Neutrophil (primary cell): Measurements from ENCODE around the gene SULT1C3.

Experiments used
- H3K27ac ChIP-seq: fragments of 200-600 bp; sonication (generic); 2 replicates; pipeline ENCODE4 v1.5.1; 2016; ENCODE audit warnings: mild to moderate bottlenecking, moderate library complexity
- H3K27me3 ChIP-seq: fragments of 200-600 bp; sonication (generic); 2 replicates; pipeline ENCODE4 v1.6.0; 2016; ENCODE audit warnings: mild to moderate bottlenecking
- H3K36me3 ChIP-seq: fragments of 200-600 bp; sonication (generic); 2 replicates; pipeline ENCODE4 v1.5.1; 2017
- H3K4me1 ChIP-seq, 2 experiments: fragments of 200-600 bp in 1 of 2; sonication (generic) in 1 of 2; 1 replicate in 1 of 2; 2 replicates in 1 of 2; pipeline versions ENCODE4 v1.5.1 to v1.6.1; 2013 to 2016; ENCODE audit warnings: low read depth in 1 of 2, low read length in 1 of 2, mild to moderate bottlenecking in 1 of 2, moderate library complexity in 1 of 2; ENCODE audit not compliant: control insufficient read depth in 1 of 2, insufficient read depth in 1 of 2
- H3K4me3 ChIP-seq, 2 experiments: fragments of 200-600 bp in 1 of 2; sonication (generic) in 1 of 2; 1 replicate in 1 of 2; 2 replicates in 1 of 2; pipeline ENCODE4 v1.5.1; 2013 to 2016; ENCODE audit warnings: low read depth in 1 of 2, low read length in 1 of 2, mild to moderate bottlenecking in 1 of 2, moderate library complexity in 1 of 2
- H3K9me3 ChIP-seq: fragments of 200-600 bp; sonication (generic); 2 replicates; pipeline ENCODE4 v1.5.1; 2016
- CTCF ChIP-seq: fragments of 200-600 bp; sonication (generic); IDR thresholded peaks from 2 replicates; pipeline ENCODE4 v1.5.1; 2016; ENCODE audit warnings: antibody characterized with exemption

SULT1C3 gene

DNA sequence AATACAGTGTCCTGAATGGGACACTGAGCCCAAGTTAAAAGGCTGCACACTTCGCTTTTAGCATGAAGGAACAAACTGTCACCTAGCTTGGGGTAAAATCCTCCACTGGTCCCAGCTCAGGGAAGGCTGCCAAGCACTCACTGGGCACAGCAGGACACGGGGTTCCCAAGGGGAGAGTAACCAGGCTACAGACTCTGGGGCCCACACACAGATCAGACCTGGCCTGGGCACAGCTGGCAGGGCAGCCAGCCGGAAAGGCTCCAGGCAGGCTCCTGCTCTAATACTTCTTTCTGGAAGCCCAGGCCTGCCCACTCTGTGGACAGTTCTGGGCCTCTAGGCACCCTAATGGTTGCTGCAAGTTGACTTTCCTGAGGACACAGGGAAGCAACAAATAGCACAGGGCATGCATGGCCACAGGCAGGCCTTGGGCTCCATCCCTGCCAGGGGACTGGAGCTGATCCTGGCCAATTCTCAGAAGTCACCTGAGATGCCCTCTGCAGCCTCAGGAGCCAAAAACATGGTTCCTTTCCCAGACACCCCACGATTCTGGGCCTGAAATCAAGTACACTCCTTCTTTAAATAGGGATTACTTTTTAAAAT is 18.7 kb upstream of the SULT1C3 start:
- Histone ChIP-seq H3K36me3 (no peaks in the 10 kb centered on the region), H3K4me3 (no peak overlapping the region), H3K27ac (no peak overlapping the region), H3K27me3 (no peaks in the 10 kb centered on the region), H3K4me1 (no peaks in the 10 kb centered on the region), H3K9me3 (no peaks in the 10 kb centered on the region)
- TF ChIP-seq CTCF, result no peak

GRCh38 chr2:108222261-108222660 is 17.5 kb upstream of the SULT1C3 start:
- Histone ChIP-seq H3K9me3 (no peaks in the 10 kb centered on the region), H3K27ac (no peak overlapping the region), H3K36me3 (no peaks in the 10 kb centered on the region), H3K4me3 (no peak overlapping the region), H3K27me3 (no peaks in the 10 kb centered on the region), H3K4me1 (no peaks in the 10 kb centered on the region)
- TF ChIP-seq CTCF, result no peak

DNA sequence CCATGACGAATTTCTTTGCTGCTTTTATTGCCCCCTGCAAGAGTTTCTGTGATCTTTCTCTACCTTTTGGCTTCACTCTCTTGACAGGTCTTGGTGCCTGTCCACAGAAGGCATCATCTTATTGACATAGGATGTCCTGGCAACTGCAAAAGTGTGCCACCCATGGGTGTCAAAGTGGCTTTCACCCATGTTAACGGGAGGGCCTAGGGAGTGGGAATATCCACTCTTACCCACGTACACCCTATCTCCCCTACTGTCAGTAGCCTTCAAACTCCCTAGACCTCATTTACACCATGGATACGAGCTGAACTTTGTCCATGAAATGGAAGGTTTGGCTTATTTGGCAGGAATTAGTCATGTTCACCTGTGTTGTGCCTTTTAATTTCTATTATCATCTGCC is 16.2 kb upstream of the SULT1C3 start:
- TF ChIP-seq CTCF, result no peak
- Histone ChIP-seq H3K36me3 (no peaks in the 10 kb centered on the region), H3K9me3 (no peaks in the 10 kb centered on the region), H3K27ac (no peak overlapping the region), H3K27me3 (no peaks in the 10 kb centered on the region), H3K4me3 (no peak overlapping the region), H3K4me1 (no peaks in the 10 kb centered on the region)

DNA sequence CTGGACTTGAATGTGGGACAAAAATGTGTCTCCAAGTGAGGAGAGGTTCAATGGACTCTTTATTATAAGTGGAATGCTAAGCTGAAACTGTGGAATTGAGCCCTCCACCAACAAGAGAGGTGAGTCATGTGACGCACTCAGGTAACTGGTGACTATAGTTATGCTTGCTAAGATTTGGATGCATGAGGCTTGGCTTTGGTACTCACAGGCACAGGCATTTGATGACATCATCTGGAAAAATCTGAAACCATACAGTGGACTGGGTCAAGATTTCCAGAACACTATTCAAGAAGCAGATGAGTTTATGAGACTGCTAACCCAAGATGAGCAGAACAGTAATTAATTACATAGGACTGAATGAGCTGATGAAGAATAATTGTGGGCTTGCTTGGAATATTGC is 15.7 kb upstream of the SULT1C3 start:
- Histone ChIP-seq H3K27ac (no peak overlapping the region), H3K9me3 (no peaks in the 10 kb centered on the region), H3K36me3 (no peaks in the 10 kb centered on the region), H3K27me3 (no peaks in the 10 kb centered on the region), H3K4me1 (no peaks in the 10 kb centered on the region), H3K4me3 (no peak overlapping the region)
- TF ChIP-seq CTCF, result no peak

GRCh38 chr2:108226564-108226963 is 13.2 kb upstream of the SULT1C3 start:
- no peak overlapping the region for H3K4me3 ChIP-seq
- TF ChIP-seq CTCF, result no peak
- H3K9me3 ChIP-seq, result no peaks in the 10 kb centered on the region
- H3K27ac ChIP-seq, result no peak overlapping the region
- no peaks in the 10 kb centered on the region for H3K4me1 ChIP-seq
- no peaks in the 10 kb centered on the region for H3K36me3 ChIP-seq
- no peaks in the 10 kb centered on the region for H3K27me3 ChIP-seq

DNA sequence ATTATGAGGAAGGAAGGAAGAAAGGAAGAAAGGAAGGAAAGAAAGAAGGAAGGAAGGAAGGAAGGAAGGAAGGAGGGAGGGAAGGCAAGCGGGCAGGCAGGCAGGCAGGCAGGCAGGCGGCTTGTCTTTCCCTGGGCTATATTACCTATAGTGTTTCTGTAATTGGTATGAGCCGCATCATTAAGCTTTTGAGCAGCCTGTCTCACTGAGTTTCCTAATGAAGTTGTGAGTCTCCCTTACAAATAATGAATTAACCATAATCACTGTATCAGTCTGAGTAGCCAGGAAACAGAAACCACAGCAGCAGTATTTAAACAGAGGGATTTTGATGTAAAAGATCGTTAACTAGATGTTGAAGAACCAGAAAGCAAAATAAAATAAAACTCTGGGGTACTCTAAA is 11.8 kb upstream of the SULT1C3 start:
- Histone ChIP-seq H3K36me3 (no peaks in the 10 kb centered on the region), H3K27ac (no peak overlapping the region), H3K4me1 (no peaks in the 10 kb centered on the region), H3K9me3 (no peaks in the 10 kb centered on the region), H3K27me3 (no peaks in the 10 kb centered on the region), H3K4me3 (no peak overlapping the region)
- no peak for TF ChIP-seq CTCF
